Left renal pelvis (tissue), 4 donors: Measurements from ENCODE around the gene BLOC1S1. TPM values are rescaled to one million over a fixed set of nuclear protein-coding genes. Genes with fewer than 3 reads are reported as not detected.
A peak's percentile ranks its signal among the peaks of the same experiment; 100 is the strongest.
"Not testable (repeated sequence)": the region's sequence is repeated elsewhere in the genome, so short reads cannot be mapped to it uniquely, and the experiment has no call there.

Experiments
- DNase-seq, 4 donors: peaks; one replicate each; pipeline ENCODE4 v3.0.0-alpha.2; 2013; ENCODE audit warnings: low read depth in 4 of 4, low spot score in 3 of 4
- polyA plus RNA-seq, 4 donors: library from polyadenylated mRNA; unstranded; fragments of 120-200 nt; gene quantifications; one replicate each; pipeline ENCODE4 v1.2.1, GENCODE V29; 2013; ENCODE audit not compliant: insufficient read length in 4 of 4

BLOC1S1 gene
- polyA plus RNA-seq, 4 donors: 79.4 to 122 (median 114) TPM

DNA sequence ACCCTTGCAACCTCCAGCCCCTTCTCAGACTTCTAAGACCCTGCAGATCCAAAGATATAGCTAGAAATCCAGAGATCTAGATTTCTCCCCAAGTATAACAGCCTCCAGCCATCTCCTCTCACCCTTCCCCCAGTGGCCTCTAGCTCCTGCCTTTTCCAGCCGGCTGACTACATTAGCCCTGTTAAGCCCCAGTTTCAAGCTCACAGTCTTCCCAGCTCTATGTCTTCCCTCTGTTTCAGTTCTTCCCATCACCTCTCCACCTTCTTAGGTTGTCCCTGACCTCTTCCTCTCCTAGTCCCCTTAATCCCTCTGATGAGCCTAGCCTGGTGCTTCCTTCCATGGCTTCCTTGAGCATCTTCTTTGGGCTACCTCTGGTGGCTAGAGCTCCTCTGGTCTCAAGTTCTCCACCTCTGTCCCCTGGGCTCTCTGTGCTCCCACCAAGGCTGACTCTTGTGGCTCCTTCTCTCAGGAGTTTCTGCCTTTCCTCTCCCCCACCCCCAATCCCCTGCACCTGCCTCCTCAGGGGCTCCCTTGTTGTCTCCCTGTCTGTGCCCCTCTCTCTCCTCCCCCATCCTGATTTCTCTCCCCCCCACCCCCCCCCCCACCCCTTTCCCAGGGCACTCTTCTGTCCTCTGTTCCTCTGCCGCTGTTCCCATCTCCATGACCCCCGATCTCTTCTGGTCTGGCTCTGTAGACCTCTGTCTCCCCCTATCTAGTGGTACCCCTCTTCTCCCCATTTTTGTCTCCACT, 26.3 kb downstream of the BLOC1S1 start:
- no peak for DNase-seq

DNA sequence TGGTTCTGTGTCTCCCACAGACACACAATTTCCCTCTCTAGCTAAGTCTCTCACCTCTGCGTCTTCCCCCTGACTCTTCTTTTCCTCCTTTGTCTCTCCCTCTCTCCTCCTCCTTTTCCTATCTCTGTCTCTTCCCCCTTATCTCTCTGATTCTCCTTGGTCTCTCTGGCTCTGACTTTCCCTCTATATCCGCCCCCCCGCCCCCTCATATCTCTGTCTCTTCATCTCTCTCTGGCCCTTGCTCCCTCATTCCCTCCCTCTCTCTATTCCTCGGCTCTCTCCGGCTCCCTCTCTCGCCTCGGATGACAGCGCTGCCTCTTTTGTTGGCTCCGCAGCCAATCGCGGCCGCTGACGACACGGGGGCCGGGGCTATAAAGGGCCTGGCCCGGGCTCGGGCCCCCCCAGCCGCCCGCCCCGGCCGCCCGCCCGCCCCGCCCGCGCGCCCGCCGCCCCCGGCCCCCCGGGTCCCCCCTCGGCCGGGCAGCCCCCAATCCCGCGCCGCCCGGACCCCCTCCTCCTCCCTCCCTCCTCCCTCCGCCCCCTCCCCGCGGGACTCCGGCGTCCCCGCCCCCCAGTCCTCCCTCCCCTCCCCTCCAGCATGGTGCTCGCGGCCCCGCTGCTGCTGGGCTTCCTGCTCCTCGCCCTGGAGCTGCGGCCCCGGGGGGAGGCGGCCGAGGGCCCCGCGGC, 27.0 kb downstream of the BLOC1S1 start, which contains the start of gene GDF11:
GDF11 (plus strand) TSS at position 404 of the 687 bp plus-strand sequence; CDS start at position 599, 195 bp downstream.
- peak in 1 of 4 donors; percentile 75 for DNase-seq

DNA sequence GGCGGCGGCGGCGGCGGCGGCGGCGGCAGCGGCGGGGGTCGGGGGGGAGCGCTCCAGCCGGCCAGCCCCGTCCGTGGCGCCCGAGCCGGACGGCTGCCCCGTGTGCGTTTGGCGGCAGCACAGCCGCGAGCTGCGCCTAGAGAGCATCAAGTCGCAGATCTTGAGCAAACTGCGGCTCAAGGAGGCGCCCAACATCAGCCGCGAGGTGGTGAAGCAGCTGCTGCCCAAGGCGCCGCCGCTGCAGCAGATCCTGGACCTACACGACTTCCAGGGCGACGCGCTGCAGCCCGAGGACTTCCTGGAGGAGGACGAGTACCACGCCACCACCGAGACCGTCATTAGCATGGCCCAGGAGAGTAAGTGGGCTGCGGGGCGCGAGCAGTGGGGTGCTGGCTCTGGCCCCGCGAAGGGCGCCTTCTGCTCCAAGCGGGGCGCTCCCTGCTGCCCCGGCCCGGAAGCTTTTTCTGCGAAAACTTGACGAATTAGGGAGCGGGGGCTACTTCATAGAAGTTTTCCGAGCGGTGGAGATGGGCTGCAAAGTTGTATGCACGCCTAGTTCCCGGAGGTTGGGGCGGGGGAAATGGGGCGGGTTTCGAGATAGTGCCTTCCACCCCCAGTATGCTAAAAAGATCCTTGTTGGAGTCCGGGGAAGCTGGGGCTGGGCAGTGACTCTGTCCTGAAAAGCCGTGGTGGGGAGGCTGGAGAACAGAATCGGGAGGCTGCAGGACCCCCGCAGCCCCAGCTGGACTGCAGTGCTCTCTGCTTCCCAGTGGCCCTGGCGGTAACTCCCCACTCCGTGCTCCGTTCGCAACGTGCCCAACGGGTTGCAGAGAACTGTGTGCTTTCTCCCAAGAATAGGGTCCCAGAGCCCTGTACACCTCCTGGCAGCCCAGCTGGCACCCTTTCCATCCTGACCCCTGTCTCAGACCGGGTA, 27.8 kb downstream of the BLOC1S1 start:
- DNase-seq: no peak

DNA sequence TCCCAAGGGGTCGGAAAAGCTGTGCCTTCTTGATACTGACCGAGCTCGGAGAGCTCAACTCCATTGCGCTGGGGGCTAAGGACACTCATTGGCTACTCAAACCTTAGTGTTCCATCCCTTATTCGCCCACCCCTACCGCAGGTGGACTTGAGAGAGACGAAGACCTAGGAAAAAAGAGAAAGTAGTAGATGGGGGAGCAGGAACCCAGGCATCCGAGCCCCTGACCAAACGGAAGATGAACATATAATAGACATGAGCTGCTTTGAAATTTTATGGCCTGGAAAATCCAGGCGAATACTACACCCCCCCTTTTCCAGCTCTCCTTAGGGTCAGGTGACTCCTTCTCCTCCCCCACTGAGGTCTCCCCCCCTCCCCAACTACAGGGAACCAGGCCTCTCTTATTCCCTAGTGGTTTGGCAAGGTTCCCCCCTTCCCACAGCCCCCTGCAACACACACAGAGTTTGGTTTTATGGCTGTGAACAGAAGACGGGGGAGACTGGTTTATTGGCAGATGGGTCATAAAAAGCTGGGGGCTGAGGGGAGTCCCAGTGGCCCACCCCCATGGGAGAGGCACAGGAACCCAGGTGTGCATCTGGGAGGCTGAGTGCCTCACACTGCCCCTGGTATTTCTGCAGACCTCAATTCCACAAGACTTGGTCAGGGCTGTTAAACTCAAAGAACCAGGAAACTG, 28.6 kb downstream of the BLOC1S1 start:
- DNase-seq: no peak

DNA sequence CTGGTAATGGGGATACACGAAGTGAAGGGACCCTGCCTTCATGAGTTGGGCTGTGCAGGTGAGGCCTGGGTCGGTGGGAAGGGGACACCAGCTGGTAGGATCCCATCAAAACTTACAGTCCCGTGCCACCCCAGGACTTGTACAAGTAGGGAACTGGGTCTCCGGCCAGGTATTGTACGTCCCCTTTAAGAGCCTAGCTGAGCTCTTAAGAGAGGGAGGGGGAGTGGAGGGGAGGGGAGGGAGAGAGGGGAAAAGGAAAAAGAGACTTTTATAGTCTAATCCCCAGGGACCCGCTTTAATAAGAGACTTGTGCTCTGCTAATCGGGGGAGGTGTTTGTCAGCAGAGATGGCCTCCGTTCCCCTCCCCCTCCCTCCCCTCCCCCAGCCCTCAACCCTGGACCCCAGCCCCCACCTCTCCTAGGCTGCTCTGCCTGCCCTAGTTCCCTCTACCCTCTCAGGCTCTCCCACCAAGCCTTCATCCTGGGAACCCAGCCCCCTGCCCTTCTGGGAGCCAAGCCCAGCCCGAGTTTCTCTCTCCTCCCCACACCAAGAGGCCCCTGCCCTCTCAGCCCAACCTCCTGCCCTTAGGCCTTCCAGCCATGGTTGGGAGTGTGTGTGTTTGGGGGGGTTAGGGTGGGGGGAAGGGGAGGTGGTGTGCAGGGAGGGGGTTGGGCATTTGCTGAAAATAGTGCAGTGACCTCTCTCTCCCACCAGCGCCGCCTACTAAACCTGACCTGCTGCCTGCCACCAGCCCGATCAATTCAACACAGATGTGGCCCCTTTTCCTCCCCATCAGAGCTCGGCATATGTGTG, 29.7 kb downstream of the BLOC1S1 start:
- peak in 2 of 4 donors; percentile 73 to 77 for DNase-seq

DNA sequence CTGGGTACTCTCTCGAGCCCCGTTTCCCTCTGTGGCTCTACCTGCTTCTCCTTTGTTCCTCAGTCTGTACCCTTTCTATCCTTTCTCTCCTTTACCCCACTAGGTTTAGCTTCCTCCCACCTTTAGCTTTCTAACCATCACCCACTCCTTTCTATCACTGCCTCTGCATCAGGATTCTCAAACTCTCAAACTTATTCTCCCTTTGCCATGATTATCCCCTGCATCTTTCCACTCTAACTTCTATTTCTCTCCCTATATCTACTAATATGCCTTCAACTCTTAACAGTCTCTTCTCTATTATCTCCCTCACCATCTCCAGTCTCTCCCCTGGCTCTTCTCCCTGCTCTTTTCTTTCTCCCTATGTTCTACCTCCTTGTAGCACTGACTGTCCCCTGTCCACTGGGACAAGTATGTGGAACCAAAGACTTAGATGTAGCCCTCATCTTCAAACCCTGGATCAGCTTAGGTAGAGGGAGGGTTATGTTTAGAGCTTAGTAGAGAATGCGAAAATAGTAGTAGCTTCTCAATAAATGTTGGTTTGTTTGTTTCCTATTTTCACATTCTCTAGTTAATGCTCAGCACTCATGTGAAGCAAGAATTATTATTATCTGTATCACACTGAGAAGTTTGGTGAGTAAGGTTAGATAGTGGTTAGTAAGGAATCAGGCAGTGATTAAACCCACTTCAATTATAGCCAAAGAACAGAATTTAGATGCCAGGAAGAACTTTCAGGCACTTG, 30.5 kb downstream of the BLOC1S1 start:
- no peak for DNase-seq

DNA sequence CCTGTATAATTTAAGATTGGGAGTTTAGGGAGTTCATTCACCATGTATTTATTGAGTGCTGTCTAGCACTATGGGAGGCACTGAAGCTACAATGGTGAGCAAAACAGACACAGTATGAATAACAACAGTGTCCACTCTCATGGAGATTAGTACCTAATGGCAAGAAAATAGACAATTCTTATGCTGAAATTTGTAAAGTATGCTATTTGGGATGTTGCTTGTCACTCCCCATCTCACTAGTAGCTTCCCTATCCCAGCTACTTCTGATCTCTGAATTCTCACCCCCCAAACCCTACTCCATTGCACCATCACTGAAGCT, 31.0 kb downstream of the BLOC1S1 start:
- DNase-seq: no peak

DNA sequence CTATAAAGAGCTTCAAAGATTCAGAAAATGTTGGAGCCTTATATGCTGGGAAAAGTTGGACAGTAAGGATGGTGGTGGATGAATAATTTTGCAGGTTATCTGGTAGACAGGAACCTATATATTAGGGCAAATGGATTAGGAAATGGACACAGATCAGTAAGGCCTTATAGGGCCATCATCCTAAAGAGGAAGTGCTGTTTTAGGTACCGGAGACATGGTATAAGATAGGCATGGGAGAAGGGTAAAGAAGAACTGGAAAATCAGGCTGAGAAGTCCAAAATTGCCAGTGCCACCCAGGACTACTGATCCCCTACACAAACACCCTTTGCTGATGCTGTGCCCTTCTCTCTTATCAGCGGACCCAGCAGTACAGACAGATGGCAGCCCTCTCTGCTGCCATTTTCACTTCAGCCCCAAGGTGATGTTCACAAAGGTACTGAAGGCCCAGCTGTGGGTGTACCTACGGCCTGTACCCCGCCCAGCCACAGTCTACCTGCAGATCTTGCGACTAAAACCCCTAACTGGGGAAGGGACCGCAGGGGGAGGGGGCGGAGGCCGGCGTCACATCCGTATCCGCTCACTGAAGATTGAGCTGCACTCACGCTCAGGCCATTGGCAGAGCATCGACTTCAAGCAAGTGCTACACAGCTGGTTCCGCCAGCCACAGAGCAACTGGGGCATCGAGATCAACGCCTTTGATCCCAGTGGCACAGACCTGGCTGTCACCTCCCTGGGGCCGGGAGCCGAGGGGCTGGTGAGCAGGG, 32.6 kb downstream of the BLOC1S1 start:
- no peak for DNase-seq

DNA sequence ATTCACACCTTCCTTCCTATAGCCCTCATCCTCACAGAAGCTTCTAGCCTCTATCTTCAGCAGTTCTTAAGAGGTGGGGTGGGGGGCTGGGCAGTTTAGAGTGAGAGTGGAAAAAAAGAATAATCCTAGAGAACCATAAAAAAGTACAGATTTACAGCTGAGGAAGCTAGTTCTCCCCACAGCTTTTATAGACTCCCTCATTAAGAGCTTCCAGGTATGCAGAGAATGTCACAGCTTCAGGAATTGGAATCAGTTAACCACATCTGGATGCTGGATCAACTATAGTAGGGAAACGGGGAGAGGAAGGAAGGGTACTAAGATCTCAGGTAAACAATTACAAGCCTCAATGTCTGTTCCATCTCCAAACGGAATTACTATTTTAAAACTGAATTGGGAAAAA, 39.4 kb downstream of the BLOC1S1 start:
- no peak for DNase-seq

DNA sequence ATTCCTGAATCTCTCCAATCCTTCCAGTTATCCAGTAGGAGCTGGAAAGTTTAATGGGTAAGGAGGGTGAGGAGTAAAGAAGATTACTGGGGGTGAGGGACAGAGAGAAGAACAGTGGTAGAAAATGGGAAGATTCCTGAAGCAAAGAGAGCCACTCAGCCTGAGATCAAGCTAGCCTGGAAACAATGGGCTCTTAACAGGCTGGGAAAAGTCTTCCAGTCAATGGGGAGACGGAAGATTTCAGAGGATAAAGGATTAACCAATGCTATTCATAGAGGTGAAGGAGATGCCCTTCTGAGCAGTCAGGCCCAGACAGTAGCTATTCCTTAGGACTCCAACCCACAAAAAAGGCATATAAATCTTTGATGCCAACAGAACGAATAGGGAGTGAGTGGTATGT, 41.9 kb downstream of the BLOC1S1 start:
- DNase-seq: no peak

DNA sequence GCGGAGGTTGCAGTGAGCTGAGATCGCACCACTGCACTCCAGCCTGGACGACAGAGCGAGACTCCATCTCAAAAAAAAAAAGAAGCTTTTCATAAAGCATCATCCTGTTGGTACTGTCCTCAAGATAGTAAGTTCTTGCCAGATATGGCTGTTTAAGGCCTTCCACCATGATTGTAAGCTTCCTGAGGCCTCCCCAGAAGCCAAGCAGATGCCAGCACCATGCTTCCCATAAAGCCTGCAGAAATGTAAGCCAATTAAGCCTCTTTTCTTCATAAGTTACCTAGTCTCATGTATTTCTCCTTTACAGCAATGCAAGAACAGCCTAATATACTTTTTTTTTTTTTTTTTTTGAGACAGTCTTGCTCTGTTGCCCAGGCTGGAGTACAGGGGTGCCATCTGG, 42.7 kb downstream of the BLOC1S1 start:
- not testable (repeated sequence) for DNase-seq

DNA sequence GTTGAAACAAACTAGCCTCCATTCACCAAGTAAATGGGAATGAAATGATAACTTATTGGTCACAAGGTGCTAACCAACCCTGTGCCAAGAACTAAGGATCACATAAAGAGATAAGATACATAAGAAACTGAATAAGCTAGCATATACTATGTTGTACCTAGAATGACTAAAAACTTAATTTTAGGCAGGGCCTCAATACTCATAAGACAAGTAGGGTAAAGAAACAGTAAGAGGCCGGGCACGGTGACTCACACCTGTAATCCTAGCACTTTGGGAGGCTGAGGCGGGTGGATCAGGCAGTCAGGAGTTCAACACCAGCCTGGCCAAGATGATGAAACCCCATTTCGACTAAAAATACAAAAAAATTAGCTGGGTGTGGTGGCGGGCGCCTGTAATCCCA, 44.8 kb downstream of the BLOC1S1 start:
- no peak for DNase-seq

DNA sequence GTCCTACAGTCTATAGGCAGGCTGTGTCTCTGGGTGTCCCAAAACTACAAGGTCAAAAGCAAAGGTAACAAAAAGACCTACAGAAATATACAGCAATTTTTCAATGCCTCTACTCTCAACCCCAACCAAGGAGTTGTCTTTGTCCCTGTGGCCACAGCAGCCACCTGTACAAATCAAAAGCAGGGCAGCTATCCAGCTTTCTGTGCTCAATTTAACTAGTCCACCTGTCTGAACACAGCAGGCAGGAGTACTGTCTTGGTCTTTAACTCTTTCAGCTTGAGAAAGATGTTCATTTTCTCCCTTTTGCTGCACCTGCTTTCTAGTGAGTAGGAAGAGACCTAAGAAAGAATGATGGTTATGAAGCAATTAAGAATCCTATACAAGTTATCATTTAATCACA, 46.8 kb downstream of the BLOC1S1 start:
- no peak for DNase-seq

DNA sequence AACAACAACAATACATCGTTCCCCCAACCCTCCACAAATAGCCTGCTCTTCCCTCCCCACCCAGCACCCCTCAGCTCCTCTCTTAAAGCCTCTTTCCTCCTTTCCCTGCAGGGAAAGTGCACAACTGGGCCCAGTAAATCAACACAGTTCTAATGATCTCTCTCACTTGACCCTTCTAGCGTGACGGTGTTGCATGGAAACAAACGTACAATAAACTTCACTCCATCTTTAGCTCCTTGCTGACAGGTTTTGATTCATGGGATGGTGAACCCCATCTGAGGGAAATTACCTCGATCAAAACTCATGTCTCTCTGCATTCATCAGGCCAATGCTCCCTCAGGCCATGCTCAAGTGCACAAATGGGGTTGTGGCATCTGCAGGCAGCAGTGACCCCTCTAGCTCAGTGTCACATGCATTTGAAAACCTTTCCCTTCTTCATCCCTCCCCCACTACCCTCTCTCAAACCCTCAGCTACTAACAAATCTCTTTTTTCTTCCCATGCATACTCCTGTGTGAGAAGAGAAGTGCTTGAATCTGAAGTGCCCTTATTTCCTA, 50.0 kb downstream of the BLOC1S1 start:
- DNase-seq: no peak

DNA sequence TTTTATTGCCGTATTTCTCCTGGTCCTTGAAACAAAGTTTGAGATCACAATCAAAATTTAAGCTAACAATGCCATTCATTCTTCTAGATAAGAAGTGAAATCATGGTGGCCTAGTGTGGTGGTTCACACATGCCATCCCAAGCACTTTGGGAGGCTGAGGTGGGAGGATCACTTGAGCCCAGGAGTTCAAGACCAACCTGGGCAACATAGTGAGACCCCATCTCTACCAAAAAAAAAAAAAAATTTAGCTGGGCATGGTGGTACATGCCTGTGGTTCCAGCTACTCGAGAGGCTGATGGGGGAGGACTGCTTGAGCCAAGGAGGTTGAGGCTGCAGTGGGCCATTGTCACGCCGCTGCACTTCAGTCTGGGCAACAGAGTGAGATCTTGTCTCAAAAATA, 51.3 kb downstream of the BLOC1S1 start:
- no peak for DNase-seq
